Measurements from ENCODE around the gene FOXC2.
"Not testable (repeated sequence)": the region's sequence is repeated elsewhere in the genome, so short reads cannot be mapped to it uniquely, and the experiment has no call there.

The FOXC2 gene

DNA sequence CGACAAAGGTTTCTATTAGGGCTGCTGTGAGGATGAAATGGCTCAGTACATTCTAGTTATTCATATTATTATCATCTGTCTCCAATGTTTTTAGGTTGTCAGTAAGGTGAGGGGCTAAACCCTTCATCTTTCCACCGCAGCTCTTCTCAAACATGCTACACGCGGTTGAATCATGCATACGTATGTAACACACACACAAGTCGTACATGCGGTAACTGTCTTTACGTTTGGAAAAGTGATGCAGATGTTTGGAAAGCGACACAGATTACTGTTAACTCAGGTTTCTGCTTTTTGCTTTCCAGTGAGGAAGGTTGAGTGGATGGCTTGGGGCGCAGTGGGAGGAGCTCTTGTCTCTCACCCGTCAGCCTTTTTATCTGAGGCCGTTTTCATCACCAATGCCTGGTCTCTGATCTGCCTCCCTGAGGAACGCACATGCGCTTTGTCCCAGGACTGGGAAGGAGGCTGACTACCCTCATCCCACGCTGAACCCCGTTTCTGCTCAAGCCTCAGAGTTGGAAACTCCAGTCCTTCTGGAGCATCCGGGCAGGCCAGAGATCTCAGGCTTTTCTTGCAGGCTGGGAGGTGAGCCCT, 8.6 kb downstream of the FOXC2 start:
- no peak for DNase-seq

DNA sequence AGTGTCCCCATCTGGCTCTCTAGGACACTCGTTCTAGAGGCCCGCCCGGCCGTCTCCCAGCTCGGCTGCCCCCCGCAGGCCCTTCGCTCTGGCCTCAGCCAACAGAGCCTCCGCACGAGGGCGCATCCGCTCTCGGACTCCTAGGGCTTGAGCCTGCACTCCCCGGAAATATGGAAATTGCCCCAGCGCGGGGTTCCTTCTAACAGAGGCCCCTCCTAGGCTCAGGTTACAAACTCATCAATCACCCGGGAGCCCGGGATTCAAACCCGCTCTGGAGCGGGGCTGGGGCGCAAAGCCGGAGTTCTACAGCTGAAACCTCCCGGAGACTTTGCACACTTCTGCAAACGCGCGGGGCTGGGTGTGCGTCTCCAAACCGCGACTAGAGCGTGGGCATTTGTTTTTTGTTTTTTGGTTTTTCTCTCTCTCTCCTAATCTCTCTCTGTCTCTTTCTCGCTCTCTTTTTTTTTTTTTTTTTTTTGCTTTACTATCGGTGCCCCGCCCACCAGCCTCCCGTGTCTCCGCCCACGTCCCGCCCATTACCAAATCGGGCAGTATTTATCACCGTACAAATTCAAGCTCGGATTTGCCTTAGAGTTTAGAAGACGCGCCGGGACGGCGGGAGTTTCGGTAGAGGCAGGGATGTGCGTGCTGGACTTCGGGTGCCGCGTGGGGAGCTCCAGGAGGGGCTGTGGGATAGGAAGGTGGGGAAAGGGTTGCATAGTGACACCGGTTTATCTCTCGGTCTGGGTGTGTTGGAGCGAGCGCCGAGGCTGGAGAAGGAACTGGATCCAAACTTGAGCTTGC, 9.3 kb downstream of the FOXC2 start:
- no peak for DNase-seq

DNA sequence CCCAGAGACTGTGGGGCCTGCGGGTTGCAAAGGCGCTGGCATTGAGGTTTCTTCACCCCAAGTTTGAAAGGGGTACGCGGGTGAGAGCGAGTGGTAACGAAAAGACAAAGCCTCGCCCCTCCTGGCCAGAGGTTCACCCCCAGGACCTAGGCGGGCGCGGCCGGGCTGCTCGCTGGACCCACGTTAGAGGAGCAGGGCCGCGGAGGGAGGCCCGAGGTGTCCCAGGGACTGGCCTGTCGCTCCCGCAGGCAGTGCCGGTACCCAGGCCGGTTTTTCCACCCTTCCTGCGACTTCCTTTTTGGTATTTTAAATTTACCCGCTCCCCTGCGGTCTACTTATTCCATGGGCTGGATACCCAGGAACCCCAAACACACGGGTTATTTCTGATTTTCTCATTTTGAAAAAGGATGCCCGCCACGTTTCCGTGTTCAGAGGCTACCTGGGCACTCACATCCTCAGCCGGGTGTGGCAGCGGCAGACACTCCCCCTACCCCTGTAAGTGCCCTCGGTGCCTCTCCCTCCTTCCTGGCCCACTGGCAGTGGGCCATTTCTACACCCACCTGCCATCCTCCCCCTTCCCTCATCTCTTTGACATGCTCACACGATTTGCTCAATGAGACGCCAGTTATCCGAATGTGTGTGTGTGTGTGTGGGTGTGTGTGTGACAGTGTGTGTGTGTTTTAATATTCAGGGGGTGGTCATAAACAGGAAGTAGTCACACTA, 10.1 kb downstream of the FOXC2 start:
- no peak for DNase-seq

DNA sequence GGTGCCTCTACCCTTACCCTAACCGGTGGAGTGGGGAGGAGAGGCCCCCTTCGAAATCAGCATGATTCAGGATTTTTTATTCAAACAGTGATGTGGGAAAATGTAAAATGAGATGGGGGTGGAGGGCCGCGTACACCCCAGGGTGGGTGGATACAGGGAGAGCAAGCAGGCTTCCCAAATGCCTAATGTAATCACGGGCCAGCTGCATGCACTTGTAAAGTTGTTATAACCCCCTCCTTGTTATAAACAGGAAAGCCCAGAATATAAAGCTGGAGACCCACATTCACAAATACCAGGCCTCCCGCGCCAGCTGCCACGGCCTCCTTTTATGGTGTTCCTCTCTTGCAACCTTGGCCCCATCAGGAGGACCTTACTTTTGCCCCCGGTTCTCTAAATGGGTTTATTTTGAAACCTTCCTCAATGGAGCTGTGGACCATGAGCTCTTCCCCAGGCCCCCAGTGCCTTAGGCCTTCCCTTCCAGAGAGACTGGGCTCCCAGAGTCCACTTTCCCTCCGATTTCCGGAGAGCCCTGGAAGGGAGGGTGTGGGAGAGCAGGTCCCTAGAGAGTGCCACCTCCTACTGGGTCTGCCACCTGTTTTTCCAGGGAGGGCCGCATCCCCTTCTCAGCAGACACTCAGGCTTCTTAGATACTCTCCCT, 10.8 kb downstream of the FOXC2 start:
- DNase-seq = no peak

DNA sequence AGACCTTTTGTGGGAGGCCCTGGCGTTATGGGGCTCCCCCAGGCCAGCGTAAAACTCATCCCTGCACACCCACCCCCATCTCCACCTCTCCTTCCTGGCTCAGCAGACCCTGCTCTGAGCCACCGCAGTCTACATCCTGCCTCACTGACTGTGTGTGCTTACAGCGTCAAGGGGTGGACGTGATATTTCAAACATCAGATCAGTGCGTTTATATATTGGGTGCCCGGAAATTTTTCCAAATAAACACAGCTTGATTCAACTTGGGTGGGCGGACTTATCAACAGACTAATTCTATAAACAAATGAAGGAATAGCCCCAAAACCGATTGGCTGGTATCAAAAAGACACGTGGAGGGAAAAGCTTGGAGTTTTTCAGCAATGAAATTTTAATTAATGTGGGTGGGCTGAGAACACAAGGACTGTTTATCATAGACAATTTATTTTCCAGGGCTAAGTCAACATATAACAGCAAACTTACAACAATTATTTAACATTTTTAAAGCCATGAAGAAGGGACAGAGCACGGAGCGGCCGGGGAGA, 11.5 kb downstream of the FOXC2 start, which contains the start of gene FOXL1:
Gene FOXL1 (plus strand): TSS at position 489 of the 539 bp plus-strand sequence. CDS start 175 bp downstream, outside the sequence.
- DNase-seq = no peak

DNA sequence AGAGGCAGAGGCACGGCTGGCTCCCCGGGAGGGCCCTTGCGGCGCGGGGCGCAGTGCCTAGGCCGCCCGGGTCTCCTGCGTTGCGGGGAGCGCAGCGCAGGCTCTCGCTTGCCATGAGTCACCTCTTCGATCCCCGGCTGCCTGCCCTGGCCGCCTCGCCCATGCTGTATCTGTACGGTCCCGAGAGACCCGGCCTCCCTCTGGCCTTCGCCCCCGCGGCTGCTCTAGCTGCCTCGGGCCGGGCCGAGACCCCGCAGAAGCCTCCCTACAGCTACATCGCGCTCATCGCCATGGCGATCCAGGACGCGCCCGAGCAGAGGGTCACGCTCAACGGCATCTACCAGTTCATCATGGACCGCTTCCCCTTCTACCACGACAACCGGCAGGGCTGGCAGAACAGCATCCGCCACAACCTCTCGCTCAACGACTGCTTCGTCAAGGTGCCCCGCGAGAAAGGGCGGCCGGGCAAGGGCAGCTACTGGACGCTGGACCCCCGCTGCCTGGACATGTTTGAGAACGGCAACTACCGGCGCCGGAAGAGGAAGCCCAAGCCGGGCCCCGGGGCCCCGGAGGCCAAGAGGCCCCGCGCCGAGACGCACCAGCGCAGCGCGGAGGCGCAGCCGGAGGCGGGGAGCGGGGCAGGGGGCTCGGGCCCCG, 12.1 kb downstream of the FOXC2 start:
- DNase-seq = no peak

DNA sequence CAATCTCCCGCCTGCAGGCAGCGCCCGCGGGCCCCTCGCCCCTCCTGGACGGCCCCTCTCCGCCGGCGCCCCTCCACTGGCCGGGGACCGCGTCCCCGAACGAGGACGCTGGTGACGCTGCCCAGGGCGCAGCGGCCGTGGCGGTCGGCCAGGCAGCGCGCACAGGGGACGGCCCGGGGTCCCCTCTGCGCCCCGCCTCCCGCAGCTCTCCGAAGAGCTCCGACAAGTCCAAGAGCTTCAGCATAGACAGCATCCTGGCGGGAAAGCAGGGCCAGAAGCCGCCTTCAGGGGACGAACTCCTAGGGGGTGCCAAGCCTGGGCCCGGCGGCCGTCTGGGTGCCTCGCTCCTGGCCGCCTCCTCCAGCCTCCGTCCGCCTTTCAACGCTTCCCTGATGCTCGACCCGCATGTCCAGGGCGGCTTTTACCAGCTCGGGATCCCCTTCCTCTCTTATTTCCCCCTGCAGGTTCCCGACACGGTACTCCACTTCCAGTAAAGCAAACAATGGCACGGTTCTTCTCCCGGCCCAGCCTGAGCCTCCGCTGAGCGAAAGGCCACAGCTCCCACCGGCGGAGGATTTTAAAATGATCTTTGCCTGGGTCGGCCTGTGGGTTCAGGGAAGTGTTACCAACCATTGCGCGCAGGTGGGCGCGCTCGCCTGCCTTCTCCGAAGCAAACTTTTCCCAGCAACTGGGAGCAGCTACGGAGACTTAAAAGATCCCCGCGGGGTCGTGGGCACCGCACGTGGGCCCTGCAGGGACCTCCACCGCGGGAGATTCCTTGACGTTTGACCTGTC, 12.8 kb downstream of the FOXC2 start:
- no peak for DNase-seq

DNA sequence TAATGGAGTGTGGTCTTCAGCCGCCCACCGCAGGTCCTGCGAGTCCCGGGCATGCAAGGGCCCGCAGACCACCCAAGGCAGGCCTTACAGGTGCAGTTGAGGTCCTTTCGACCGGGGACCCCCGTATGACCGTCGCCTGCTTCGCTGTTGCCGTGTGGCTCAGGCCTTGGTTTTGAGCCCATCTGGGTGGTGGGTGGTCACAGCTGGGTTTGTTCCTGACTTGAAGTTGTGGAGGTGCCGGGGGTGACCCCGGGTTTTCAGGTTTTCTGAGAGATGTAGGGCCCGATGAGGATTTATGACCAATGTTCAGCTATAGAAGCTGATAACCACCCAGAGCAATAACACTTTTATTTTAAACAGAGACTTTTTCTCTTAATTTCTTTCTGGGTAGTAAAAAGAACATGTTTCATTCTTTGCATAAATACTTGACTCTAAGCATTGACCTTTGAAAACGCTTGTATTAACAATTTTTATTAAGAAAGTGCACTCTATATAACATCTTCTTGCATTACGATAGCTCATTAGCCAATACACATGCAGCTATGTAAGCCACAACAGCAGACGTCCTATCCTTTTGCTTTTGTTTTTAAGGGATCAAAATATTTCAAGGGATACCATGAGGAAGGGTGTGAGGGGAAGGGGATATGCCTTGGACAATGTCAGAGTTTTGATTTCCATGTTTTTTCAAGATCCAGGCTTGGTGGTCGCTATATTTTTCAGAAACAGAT, 13.6 kb downstream of the FOXC2 start:
- no peak for DNase-seq

DNA sequence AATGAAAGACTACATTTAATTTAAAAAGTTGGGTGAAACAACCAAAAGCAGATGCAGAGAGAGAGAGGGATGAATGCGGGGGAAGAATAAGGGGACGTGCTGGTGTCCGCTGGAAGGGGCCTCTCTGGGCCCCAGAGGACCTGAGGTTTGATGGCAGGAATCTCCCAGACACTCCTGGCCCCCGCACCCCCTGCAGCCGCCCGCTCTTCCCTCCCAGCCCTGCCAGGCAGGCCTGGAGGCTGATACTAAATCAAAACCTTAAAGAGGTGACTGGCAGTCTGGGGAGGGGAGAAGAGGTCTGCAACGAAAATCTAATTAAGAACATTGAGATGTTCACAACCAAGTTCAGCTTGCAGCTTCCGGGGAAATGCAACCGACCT, 14.2 kb downstream of the FOXC2 start:
- DNase-seq = no peak

DNA sequence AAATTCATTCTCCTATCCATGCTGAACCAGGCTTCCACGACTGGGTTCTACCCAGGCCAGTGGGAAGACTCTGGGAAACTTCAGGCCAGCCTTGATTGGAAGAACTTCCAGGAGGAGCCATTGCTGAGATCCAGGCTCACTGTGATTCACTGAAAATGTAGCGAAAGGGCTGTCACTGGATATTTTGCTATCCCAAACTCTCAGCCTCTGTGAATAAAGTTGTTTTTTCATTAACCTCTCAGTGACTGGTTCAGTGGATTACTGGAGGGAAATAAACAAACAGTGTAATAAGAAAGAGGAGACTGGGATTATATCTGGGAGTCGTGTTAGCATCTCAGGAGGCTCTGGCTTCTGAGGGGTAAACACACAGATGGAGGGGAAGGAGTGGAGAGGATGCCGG, 14.8 kb downstream of the FOXC2 start:
- DNase-seq = no peak

DNA sequence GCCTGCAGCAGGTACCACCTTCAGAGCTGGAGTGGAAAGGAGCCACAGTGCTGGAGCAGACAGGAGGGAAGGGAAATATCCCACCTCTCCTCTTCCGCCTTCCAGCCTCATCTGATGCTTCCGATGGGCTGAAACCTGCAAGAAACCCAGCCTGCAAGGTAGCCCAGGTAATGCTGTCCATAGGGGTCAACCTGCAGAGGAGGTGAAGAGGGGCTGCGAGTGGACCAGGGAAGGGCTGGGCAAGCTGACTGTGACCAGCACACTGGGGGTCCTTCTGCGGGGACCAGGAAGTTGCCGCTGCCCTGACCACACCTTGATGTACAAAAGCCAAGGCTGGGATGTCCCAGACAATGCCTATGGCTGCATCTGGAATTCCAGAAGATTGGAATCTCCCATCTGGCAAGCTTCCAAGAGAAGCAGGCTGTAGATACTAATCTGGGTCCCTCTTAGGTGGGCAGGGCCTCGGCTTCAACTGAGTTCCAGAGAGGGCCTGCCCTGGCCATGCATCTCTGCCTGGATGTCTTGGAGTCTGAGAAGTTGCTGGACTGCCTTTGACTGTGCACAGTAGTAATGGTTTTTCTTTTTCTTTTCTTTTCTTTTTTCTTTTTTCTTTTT, 17.5 kb downstream of the FOXC2 start:
- no peak for DNase-seq

DNA sequence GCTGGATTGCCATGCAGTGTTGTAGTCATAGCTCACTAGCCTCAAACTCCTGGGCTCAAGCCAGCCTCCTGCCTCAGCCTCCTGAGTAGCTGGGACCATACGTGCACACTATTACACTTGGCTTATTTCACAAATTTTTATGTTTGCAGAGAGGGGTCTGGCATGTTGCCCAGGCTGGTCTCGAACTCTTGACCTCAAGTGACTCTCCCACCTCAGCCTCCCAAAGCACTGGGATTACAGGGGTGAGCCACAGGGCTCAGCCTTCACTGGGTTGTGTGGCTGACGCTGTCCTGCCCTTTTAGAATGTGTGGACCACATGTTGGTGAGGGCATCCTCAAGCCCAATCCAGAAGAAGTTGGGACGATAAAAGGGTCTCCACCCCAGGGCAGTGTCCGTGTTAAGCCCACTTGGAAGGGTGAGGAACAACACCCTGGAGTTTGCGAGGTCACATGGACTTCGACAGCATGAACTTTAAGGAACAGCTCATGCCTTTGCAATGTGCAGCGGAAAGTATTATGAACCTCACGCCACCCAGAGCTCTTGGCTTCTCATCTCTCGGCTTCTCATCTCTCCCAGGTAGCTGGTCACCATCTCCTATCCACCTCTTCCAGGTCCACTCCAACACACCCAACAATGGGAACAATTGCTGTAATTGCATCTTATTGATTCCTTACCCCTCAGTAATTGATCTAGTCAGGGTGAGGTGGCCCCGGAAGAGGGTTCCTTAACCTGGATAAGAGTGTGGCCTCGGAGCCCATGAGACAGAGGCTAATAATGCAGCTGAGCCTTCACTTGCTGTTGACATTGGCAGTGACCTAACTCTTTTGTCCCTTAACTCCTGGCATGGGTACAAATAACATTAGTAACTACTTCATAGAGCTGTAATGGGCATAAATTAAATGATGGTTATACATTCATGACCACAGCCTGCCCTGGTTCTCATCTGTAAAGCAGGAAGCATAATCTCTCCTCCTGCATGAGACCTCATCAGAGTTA, 18.4 kb downstream of the FOXC2 start:
- no peak for DNase-seq

DNA sequence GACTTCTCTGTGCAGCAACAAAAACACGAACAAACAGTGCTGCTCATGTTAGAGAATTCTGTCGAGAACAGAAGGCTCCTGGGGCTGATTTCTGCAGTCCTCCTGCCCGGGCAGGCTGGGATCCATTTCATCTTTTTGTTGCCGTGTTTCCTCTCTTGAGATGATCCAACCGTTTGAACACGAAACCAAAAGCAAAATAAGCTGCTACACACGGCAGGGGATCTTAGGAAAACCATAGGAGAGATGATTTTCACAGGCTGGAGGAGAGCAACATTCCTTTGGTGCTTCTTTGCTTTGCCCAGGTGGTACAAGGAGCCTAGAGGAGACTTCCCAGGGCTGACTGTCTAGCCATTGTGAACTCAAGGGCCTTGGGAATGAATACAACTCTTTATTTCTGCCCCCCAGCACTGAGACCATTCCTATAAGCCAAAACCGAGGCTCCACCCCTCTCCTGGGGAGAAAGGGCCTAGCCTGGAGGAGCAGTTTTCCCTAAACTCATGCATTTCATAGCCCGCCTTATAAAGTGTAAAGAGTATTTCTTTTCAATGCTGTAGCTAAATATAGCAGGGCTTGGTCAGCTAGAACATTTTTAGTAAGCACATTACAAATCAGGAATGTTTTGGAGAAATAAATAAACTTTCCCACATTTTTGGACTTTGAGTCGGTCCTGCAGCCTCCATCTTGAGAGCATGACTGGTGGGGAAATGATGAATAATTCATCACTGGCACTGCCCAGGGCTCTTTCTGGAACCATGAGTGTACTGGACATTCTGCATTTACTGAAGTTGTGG, 19.4 kb downstream of the FOXC2 start:
- no peak for DNase-seq

DNA sequence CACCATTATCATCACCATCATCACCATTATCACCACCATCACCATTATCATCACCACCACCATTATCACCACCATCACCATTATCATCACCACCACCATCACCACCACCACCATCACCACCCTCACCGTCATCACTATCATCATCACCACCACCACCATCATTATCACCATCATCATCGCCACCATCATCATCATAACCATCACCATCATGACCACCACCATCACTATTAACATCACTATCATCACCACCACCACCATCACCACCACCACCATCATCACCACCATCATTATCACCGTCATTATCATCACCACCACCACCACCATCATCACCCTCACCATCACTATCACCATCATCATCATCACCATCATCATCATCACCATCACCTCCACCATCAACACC, 20.9 kb downstream of the FOXC2 start:
- no peak for DNase-seq

DNA sequence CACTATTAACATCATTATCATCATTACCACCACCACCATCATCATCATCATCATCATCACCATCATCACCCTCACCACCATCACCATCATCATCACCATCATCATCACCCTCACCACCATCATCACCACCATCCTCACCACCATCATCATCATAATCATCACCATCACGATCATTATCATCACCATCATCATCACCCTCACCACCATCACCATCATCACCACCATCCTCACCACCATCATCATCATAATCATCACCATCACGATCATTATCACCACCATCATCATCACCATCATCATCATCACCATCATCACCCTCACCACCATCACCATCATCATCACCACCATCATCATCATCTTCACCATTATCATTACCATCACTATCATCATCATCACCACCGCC, 21.3 kb downstream of the FOXC2 start:
- DNase-seq = not testable (repeated sequence)

DNA sequence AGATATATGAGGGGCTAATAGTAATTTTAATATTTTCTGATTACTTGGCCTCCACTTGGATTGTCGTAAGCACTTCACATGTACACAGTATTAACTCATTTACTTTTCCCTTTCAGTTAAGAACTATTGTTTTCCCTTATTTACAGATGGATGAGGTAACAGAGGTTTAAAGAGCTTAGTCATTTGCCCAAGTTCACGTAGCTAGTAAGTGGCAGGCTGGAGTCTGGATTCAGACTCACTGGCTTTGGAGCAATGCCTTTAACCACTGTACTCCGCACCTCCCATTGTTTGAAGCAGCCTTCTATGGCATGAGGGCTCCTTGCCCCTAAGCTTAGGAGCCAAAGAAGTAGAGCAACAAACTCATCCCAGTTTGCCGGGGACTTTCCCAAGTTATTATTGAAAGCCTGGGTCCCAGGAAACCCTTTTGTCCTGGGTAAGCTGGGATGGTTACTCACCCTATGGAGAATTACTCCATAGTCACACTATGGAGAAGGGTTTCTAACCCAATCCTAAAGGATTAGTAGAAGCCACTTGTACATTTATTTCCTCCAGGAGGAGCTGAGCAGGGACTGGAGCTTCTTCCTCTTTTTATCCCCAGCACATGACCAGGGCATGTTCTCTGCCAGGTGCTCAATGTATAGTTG, 24.0 kb downstream of the FOXC2 start:
- DNase-seq = no peak

DNA sequence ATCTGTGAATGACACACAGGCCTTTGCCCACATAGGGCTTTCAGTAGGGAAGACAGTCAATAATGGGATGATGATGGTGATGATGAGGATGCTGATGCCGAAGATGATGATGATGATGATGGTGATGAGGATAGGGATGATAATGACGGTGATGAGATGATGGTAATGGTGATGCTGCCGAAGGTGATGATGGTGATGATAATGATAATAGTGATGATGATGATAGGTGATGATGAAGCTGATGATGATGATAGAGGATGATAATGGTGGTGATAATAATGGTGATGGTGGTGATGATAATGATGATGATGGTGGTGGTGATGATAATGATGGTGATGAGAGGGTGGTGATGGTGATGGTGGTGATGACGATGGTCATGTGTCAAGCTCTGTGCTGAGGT, 24.6 kb downstream of the FOXC2 start:
- no peak for DNase-seq

All from NCI-H446 (cell line).